Hepatocyte (in vitro differentiated cells): Measurements from ENCODE around the gene ZMYND8.

ENCODE experiments used
- EZH2 ChIP-seq: fragments of 200-600 bp; sonication (generic); IDR thresholded peaks from 2 replicates; pipeline ENCODE4 v1.6.1; 2016; ENCODE audit warnings: antibody characterized with exemption, mild to moderate bottlenecking, borderline replicate concordance
- TF ChIP-seq, protein P1 (sequence below): fragments of 200-600 bp; sonication (generic); IDR thresholded peaks from 2 replicates; pipeline ENCODE4 v1.5.1; 2016; ENCODE audit warnings: antibody characterized with exemption, mild to moderate bottlenecking; ENCODE audit not compliant: poor library complexity

DNA sequence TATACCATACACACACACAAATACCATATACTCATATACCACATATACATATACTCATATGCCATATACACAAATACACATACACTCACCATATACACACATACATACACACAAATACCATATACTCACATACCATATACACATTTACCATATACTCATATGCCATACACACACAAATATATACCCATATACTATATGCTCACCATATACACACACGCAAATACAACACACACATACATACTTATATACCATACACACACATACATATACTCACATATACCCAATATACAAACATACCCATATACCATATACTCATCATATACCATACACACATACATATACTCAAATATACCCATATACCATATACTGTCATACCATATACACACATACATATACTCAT, 99.2 kb downstream of the ZMYND8 start:
- TF ChIP-seq, protein P1, sequence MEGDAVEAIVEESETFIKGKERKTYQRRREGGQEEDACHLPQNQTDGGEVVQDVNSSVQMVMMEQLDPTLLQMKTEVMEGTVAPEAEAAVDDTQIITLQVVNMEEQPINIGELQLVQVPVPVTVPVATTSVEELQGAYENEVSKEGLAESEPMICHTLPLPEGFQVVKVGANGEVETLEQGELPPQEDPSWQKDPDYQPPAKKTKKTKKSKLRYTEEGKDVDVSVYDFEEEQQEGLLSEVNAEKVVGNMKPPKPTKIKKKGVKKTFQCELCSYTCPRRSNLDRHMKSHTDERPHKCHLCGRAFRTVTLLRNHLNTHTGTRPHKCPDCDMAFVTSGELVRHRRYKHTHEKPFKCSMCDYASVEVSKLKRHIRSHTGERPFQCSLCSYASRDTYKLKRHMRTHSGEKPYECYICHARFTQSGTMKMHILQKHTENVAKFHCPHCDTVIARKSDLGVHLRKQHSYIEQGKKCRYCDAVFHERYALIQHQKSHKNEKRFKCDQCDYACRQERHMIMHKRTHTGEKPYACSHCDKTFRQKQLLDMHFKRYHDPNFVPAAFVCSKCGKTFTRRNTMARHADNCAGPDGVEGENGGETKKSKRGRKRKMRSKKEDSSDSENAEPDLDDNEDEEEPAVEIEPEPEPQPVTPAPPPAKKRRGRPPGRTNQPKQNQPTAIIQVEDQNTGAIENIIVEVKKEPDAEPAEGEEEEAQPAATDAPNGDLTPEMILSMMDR: no peak
- TF ChIP-seq EZH2: no peak
